GM12872 (cell line): ENCODE results near the gene ICAM2.

Source experiments
- TF ChIP-seq, protein P1 (sequence below): IDR thresholded peaks from 3 replicates; pipeline ENCODE4 v1.5.1; 2011; ENCODE audit warnings: low read depth, mild to moderate bottlenecking, low read length, moderate library complexity; ENCODE audit not compliant: insufficient read depth

The ICAM2 gene

DNA sequence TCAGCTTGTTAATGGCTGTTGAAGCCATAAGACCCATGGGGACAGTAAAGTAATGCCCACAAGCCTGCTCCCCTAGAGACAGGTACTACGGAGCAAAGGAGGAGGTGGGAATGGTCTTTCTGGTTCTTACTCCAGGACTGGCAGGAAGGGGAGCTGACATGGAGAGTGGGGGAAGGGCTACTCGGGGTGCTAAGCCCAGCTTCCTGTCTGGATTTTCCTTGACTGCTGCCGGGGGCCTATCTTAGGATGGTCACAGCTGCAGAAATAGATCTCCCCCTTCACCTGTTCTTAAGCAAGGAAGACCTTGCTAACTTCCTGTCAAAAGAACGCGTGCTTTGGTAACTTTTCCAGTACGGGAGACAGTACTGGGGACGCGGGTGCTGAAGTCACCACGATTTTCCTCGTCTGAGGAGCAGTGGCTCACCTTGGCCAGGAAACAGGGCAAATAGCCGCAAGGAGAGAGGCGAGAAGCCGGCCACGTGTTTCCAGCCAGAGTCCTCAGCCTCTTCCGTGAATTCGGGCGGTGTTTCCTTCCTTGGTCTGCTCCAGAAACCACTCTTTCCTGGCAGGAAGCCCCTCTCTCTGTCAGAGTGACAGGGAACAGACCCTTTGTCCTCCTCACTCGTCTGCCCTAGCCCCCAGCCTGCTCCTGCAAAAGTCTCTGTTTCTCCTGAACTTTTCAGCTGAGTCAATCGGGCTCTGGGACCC is 22.9 kb downstream of the ICAM2 start:
- TF ChIP-seq, protein P1, sequence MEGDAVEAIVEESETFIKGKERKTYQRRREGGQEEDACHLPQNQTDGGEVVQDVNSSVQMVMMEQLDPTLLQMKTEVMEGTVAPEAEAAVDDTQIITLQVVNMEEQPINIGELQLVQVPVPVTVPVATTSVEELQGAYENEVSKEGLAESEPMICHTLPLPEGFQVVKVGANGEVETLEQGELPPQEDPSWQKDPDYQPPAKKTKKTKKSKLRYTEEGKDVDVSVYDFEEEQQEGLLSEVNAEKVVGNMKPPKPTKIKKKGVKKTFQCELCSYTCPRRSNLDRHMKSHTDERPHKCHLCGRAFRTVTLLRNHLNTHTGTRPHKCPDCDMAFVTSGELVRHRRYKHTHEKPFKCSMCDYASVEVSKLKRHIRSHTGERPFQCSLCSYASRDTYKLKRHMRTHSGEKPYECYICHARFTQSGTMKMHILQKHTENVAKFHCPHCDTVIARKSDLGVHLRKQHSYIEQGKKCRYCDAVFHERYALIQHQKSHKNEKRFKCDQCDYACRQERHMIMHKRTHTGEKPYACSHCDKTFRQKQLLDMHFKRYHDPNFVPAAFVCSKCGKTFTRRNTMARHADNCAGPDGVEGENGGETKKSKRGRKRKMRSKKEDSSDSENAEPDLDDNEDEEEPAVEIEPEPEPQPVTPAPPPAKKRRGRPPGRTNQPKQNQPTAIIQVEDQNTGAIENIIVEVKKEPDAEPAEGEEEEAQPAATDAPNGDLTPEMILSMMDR: no peak

DNA sequence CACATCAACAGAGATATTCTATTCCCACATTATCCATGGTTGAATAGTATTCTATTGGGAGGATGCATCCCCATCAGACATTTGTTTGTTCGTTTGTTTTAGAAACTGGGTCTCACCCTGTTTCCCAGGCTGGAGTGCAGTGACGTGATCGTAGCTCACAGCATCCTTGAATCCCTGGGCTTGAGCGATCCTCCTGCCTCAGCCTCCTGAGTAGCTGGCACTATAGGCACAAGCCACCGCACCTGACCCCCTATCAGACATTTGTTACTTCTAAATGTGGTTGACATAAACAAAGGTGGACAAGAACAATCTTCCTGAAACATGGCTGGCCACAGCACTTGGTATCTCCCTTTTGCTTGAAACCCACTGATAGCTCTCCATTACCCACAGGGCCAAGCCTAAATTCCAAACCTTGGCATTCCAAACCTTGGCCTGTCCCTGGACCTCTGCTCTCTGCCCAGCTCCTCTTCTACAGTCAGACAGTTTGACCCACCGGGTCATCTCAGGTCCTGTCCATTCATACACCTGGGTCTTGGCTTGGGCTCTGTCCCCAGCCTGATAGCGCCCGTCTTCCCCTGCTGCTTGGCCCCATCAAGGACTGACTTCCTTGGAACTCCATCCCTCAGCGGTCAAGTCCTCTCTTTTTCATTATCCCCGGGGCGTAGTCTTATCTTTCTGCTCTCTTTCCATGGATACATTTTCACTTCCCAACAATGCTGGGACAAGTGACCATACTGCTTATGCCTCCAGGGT is 23.8 kb downstream of the ICAM2 start:
- TF ChIP-seq, protein P1: no peak

DNA sequence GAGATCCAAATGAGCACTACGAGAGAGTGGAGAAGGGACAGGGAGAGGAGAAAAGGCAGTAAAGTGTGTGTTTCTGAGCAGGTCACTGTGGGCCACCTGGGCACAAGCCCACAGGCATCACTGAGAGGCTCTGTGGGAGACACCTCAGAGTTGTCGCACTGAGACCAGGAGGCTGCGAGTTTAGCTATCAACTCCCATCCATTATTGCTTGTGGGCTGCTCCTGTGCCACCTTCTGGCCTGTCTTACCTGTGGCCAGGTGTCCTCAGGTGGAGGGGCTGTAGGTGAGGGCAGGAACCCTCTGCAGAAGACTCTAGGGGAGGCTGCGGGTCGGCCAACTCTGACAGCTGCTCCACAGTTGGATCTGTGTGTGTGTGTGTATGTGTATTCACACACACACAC is 24.8 kb downstream of the ICAM2 start:
- TF ChIP-seq, protein P1: no peak

DNA sequence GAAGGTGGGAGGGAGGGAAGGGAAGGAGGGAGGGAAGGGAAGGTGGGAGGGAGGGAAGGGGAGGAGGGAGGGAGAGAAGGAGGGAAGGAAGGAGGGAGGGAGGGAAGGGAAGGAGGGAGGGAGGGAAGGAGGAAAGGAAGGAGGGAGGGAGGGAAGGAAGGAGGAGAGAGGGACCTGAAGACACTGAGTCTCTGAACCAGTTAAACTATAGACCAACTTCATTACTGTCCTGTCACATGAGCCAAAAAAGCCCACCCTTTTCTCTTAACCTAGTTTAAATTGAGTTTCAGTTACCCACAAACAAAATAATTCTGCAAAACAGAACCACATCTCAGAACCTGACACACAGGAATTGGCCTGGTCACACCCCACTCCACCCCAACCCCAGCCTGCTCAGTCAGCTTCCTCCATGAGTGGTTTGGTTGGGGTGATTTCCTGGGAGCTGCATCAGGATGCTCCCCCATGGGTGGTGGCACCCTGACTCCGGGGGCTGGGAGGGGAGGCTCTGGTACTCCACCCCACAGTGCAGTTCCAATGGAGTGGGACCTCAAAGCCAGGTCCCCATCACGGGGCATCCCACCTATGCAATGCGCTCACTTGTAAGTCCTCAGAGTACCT is 27.0 kb downstream of the ICAM2 start:
- TF ChIP-seq, protein P1: no peak

DNA sequence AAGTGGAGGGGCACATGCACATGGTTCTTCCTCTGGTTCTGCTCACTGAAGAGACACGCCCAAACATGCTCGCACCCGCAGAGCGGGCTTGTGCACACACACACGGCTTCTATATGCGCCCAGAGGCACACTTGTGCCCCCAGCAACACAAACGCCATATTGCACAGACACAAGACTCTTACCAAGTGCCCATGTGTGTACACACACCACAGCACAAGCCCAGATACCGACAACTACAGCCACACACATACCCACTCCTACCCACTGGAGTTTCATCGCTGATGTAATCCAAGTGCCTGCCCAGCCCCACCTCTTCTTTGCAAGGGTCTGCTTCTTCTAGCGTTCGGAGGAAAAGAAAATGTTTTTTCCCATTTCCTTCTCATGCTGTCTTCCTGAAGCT is 28.8 kb downstream of the ICAM2 start:
- TF ChIP-seq, protein P1: no peak

DNA sequence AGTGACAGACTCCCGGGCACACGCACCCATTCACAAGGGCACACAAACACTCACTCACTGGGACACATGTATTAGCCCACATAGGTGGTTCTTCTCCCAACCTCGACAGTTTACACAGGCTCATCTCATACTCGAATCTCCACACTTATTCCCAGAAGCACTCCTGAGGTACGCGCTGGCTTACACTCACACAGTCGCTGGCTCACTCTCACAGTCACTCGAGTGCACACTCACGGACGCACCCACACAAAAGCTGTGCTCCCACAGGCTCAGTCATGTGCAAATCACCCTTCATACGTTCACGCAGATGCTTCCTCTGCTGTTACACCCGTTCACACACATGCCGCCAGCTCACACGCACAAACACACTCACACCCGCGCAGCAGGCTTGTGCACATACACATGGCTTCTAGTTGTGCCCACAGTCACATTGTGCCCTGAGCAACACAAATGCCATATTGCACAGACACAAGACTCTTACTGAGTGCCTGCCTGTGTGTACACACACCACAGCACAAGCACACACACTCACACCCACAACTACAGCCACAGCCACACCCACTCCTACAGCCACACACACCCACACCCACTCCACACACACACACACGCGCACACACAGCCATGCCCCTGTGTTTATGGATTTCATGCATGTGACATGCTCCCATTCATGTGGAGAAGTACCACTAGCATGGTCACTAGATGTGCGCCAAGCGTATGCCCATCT is 30.6 kb downstream of the ICAM2 start:
- TF ChIP-seq, protein P1: no peak
